IPS-11a (cell line): ENCODE measurements around the gene ZNF683.

Experiments used
- H3K4me3 ChIP-seq: one replicate; pipeline ENCODE4 v1.5.1; 2013; ENCODE audit warnings: low read depth, low read length, control low read depth

The ZNF683 gene

DNA sequence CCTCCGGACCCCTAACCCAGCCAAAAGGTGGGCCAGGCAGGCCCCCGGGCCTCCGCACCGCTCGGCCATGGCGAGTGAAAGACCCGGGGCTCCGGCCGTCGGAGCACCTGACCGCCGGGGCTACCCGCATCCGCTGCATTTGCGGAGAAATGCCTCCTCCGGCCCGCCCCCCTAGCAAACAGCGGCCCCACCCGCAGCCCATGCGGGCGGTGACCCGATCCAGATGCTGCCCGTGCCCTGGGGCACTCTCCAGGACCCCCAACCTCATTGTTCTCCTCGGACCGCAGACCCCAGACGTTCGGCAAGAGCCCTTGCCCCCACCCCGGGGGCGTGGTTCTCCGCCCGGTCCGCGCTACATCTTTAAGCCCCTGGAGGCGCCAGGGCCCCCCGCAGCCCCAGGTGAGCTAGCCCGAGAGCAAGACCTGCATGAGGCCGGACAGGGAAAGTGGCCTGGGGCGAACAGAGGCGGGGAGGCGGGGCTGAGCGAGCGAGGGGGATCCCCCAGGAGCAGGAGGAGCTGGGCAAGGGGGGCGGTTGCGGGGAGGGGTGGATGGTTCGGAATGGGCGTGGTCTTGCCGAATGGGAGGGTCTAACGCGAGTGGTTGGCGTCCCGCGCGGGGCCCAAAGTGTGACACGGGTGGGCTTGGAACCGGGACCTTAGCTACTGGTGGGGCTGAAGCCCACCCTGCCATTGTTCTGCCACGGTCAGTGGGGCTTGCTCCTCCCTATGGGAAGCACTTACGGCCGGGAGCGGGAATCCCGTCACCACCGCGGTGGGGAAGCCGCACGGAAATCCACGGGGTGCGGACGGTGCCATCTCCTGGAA is 12.4 kb downstream of the ZNF683 start:
- peak overlapping the region; percentile 52 for H3K4me3 ChIP-seq

DNA sequence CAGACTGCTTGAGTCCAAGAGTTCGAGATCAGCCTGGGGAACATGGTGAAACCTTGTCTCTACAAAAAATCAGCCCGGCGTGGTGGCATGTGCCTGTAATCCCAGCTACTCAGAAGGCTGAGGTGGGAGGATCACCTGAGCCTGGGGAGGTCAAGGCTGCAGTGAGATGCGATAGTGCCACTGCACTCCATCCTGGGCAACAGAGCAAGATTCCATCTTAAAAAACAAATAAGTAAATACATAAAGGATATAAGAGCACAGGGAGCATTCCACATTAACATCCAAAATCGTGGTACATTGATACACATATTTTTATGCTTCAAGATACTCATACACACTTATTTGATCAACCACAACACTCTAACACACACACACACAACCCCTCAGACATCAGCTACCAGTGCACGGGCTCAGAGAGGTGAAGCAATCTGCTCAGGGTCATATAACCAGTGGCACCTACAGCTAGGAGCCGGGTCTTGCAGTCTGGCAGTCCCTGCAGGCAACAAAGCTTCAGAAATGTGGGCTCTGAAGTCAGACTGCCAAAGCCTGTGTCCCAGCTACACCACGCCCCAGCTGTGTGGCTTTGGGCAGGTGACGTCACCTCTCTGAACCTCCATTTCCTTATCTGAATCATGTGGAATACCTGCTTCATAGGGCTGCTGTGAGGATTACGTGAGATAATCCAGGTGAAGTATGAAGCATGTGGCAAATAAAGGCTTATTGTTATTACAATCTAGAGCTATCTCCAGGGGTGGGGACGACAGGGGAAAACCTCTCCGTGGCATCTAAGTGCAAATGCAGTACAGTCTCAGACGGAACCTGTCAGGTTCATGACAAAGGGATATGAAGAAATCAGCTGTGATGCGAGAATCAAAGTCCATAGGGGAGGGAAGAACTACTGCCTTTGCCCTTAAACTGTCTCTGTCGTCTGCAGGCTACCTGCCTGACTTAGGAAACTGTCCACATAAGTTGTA is 13.9 kb downstream of the ZNF683 start:
- no peak overlapping the region for H3K4me3 ChIP-seq

DNA sequence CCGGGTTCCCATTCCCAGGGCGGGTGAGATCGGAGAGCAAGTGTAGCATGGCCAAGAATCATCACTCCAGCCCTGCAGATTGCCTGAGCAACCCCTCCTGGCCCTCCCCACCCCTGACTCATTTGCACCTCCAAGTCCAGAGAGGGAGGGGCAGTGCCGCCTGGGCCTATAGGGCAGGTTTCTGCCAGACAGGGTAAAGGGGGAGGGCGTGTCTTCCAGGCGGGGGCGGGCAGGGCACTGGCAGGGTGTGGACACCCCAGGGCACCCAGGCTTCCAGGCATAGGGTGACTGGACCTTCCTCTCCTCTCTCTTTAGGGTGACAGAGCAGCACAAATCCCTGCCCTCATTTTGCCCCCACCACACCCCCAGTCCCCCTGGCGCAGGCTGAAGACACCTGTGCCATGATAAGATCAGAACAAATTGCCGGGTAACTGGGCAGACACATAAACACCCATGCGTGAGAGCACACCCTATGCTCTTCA is 15.4 kb downstream of the ZNF683 start:
- H3K4me3 ChIP-seq = no peak overlapping the region

DNA sequence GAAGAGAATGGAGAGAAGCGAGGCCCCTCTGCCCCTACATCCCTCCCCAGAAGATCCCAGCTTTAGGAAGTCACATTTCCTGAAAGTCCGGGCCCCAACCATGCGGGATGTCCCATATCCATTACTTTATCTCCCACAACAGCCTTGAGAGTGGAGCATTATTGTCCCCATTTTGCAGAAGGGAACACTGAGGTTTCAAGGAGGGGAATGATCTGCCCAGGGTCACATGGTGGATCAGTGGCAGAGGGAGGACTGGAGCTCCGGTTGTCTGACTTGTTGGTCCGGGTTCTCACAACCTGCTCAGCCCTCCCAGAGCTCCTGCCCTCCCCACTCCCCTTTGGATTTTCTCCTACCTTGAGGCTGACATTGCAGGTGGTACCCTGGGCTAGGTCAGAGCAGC is 16.4 kb downstream of the ZNF683 start:
- no peak overlapping the region for H3K4me3 ChIP-seq

DNA sequence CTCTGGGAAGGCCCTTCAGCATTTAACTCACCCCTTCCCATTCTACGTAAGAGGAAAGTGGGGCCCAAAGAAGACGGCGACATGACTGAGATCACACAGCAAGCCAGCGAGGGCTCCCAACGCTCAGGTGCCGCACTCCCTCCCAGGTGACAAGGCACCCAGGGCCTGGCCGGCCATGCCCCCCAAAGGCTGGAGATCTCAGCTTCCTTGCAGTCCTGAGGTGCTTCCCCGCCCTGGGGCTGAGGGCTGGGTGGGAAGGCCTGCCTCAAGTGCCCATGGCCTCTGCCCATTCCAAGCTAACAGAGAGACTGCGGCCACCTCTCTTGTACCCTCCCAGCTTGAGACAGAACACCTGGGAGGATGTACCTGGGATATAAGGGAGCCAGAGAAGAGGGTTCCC is 17.6 kb downstream of the ZNF683 start:
- H3K4me3 ChIP-seq = no peak overlapping the region

DNA sequence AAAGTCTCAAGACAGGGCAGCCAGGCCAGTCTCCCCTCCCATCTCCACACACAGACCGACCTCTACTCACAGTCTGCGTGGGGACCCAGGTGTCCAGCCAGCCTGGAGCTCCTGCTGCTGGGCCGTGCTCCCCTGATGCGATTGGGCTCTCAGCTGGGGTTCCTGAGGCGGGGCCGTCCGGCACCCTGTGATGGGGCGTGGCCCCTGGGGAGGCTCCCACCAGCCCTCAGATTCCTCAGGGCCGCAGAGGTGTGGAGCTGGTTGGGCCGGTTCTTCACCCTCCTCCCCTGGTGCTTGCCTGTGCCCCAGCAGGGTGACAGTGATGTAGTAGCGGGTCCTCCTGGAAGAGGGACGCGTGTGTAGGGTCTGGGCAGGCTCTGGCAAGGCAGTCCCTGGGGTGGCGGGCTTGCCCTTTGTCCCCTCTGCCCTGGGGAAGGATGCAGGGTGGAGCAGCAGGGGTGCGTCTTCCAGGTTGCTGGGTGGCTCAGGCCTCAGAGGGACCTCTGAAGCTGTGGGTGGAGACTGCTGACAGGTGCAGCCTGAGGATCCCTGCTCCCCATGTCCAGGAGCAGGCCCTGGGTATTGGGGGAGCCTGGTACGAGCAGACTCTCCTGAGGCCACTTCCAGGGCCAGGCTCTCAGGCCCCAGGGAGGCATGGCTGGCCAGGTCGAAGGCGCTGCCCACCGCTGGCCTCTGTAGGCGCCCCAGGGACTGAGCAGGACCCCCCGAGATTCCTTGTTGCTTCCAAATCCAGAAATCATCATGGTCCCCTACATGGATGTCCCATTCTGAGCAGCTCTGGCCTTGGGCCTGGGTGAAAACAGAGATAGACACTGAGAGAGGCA is 18.4 kb downstream of the ZNF683 start, which contains the start of gene CRYBG2:
Gene CRYBG2 (minus strand): TSS at position 155 of the 845 bp plus-strand sequence. CDS start 7,473 bp downstream, outside the sequence.
- no peak within 1 kb of the TSS for H3K4me3 ChIP-seq

DNA sequence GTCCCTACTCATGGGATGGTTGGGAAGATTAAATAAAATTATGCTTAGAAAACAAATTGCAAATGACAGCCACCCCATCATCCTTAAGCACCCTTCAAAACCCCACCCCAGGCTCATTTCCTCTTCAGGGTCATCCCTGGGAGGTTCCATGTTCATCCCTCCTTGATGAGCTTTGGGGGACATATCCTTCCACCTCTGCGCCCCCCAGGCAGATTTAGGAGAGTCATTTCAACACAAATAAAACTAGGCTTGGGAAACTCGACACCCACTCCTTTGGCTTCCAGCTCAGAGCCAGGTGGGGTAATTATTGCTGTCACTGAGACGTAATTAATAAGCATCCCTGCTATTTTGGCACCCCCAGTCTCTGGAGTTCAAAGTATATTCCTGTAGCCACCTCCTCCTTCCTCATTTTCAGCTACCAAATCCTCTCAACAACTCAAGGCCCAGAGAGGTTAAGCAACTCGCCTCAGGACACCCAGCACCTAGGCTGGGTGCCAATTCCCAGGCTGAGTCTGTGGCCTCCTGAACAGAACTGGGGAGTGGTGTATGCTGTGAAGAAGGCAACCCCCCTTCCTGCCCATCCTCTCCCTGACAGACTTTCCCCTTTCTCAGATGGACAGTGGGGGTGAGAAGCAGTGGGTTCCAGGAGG is 19.2 kb downstream of the ZNF683 start:
- no peak overlapping the region for H3K4me3 ChIP-seq

DNA sequence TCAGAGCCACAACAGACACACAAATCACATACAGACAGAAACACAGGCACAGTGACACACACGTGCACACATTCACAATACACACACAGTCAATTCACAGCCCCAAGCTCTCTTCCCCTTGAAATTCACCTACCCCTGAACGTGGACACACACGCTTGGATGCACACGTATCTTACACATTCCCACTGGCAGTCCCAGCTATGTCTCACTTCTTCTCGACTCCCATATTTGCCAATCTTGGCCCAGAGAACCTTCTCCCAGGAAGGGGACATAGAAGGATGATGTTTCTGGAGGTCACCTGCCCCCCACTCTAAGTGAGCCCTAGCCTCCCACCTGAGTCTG is 20.2 kb downstream of the ZNF683 start:
- H3K4me3 ChIP-seq = no peak overlapping the region

DNA sequence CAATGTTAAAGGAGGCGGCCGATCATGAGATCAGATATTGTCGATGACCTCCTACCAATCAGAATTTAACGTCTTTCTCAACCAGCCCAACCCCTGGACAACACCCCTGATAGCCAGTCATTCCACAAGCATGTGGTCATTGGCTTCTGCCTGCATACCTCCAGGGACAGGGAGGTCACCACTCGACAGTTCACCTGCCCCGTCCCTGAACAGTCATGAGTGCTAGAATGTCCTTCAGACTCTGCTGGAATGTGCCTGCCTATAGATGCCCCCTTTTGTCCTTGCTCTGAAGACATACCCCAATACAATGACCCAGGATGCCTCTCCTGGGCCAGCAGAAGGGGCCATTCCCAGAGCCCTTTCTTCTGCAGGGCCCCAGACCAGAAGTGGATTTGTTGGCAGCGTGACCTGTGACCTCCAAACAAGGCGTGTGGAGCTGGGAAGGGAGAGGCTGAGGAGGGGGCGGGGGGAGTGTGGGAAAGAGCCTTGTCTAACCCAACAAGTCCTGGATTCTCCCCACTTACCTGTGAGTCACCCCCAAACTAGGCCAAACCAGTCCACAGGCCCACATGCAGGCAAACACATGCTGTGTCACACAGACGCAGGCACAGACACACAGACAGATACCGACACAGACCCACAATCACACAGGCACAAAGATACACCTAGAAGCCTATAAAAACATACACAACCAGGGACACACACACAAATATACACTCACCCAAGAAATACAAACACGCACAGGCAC is 20.8 kb downstream of the ZNF683 start:
- H3K4me3 ChIP-seq = no peak overlapping the region

DNA sequence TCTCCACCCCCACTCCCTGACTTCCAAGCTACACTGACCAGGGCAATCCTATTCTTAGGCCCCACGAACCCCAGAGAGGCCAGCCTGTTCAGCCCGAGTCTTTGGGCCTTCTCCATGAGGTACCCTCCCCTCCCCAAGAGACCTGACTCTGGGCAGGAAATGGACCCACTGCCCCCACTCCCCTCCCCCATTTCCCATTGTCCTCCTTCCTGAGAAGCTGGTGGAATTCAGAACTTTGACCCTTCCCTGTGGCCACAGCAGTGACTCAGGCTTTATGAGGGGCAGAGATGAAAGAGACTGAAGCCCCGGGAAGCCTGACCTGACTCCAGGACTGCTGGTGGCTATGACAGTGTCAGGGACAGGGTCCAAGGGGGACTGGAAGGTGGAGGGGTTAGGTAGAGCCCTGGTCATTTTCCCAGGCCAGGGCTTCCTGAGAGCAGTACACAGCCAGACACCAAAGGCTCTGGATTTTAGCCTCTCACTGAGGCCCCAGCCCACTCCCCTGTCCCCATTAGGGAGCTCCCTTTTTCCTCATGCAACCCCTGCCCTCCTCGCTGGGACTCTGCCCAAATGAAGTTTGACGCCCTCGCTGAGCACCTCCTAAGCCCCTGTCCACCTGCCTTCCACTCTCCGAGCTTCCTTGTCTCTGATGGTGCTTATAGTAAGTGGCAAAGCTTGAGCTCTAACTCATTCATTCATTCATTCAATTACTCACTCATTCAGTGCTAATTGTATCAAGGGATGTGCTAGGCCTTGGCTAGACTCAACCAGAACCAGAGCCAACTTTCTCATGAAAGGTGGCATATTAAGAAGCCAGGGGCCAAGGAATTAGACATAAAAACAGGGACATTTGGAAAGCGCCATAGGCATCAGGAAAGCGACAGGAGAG is 21.6 kb downstream of the ZNF683 start:
- no peak overlapping the region for H3K4me3 ChIP-seq

DNA sequence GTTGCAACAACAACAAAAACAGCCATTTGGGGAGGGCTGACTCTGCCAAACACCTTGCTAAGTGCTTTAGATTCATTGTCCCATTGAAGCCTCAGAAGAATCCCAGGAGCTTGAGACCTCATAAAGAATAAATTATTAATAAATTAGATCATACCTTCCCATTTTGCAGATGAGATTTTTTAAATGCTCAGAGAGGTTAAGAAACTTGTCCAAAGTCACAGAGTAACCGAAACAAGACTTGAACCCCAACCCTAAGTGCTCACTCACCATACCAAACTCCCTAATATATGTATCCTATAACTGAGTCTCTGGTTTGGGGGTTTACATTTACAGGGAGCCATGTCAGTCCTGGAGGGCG is 22.2 kb downstream of the ZNF683 start:
- H3K4me3 ChIP-seq = no peak overlapping the region

DNA sequence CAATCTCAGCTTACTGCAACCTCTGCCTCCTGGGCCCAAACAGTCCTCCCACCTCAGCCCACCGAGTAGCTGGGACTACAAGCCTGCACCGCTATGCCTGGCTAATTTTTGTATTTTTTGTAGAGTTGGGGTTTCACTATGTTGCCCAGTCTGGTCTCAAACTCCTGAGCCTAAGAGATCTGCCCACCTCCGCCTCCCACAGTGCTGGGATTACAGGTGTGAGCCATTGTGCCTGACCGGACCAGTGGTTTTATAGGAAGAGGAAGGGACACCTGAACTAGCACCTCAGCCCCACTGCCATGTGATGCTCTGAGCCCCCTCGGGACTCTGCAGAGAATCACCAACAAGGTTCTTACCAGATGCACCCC is 22.7 kb downstream of the ZNF683 start:
- H3K4me3 ChIP-seq = no peak overlapping the region

DNA sequence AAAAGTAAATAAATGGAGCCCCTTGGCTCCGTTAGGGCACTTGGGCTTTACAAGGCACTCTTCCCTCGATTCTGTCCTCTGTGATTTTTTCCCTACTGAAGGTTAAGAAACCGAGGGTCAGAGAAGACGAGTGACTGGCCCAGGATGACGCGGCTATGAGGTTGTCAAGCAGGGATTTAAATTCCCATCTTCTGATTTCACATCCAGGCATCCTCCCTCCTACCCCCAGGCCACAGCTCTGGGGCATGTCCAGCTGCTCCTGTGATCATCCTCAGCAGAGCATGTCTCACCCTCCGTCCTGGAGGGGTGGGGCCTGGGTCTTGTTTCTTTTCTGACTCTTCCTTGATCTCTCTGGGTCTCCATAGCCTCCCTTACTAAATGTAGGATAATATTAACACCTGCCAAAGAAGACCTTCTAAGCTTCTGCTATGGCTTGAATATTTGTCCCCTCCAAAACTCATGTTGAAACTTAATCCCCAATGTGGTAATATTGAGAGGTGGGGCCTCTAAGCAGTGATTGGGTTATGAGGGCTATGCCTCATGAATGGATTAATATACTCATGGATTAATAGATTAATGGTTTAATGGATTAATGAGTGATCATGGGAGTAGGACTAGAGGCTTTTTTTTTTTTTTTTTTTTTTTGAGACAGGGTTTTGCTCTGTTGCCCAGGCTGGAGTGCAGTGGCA is 23.2 kb downstream of the ZNF683 start:
- no peak overlapping the region for H3K4me3 ChIP-seq

DNA sequence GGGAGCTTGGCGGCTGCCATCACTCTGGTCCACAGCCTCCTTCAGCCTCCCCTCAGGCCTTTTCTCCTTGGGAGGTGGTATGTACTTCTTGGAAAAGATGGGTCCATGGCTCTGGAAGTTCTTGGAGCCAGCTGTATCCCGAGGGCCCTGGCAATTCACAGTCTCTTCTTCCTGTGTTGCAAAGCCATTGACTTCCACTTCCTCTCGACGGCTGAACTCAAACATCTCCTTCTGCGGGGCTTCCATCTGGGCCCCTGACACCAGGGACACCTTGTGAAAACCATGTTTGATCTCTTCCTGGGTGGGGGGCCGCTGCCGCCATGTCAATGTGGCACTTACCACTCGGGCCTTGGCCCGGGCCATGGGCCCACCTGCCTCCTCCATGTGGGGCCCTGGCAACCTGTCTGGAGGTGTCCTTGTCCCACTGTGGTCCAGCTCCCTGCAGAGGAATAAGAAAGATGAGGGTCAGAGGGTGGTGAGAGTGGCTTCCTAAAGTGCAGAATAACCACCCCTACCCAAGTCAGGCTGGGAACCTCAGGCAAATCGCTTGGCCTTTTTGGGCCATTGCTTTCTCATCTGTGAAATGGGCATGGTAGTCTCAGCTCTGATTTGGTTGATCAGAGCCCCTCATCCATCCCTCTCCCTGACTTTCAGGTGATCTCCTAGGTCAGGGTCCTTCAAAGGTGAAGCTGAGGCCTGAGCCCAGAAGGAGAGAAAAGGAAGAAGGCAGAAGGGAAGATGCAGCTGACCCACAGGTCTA is 26.1 kb downstream of the ZNF683 start:
- H3K4me3 ChIP-seq = no peak overlapping the region

DNA sequence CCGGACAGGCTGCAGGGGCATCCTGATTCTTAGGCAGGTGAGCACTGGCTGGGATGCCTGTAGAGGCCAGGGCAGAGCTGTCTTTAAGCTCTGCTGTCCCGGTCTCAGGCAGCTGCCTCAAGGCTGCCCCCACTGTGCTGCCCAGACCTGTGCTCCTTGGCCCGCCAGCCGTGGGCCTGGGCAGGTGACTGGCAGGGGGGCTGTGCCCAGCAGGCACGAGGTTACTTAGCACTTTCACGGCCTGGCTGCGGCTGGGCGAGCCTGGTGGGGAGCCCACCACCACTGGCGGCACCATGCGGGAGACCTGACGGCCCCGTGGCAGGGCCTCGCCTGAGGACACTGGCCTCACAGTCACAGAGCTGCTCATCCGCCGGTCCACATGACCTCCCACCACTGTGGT is 26.8 kb downstream of the ZNF683 start:
- no peak overlapping the region for H3K4me3 ChIP-seq

DNA sequence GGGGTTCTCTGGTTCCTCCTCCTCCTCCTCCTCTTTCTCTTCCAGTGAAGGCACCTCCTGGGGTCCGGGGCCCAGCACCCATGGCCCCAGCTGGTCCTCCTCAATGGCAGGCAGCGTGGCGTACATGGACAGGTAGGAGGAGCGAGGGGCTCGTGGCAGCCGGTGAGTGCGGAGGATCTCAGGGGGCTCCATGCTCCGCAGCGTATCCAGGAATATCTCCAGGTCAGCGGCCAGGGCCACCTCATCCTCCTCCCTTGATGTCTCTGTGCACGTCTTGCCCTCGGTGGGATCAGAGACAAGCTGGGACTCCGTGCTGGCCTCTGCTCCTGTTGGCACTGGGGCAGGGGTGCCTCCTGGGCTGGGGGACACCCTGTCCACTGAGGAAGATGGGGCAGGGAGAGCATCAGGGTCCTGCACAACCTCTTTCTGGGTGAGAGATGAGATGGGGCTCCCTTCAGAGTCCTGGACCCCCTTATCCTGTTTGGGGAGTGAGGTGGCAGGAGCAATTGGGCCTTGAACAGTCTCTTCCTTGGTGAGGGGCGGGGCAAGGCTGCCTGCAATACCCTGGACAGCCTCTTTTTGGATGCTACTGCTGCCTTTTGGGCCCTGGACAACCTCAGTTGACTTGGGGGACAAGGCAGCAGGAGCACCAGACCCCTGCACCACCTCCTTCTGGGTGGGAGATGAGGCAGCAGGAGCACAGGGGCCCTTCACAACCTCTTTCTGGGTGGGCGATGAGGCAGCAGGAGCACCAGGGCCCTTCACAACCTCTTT is 28.2 kb downstream of the ZNF683 start:
- no peak overlapping the region for H3K4me3 ChIP-seq

DNA sequence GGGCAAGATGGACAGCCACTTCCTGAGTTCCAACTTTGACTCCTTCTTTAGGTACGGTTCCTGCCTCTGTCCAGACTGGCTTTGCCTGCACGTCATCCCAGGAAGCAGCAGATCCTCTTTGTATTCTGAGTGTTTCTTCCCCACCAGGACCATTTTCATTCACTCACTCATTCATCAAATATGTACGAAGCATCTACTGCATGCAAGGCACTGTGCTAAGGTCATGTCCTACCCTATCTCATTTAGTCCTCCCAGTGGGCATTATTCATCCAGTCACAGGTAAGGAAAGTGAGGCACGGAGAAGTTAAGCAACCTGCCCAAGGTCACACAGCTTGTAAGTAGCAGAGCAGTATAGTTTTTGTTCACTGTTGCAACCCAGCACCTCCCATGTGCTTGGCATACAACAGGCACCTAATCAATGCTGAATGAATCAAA is 32.5 kb downstream of the ZNF683 start:
- H3K4me3 ChIP-seq = no peak overlapping the region
